HG02852 (cell line): ENCODE results near the gene MAJIN.

Experiments used
- ATAC-seq: cut with Tn5 transposase; IDR thresholded peaks from one replicate; pipeline ENCODE4 v1.9.1; 2021; ENCODE audit warnings: mild to moderate bottlenecking, moderate library complexity; ENCODE audit not compliant: unreplicated experiment

The MAJIN gene

GRCh38 chr11:64933213-64933934 lies 38.5 kb downstream of the MAJIN start:
- no peak for ATAC-seq

GRCh38 chr11:64932324-64932723 lies 39.6 kb downstream of the MAJIN start:
- ATAC-seq, result no peak

GRCh38 chr11:64931290-64931689 lies 40.6 kb downstream of the MAJIN start:
- no peak for ATAC-seq

- no peak for ATAC-seq
These were observed 41.6 kb downstream of the MAJIN start for GRCh38 chr11:64930340-64930739.

- ATAC-seq, result no peak
These were observed 42.3 kb downstream of the MAJIN start for GRCh38 chr11:64929625-64930024.

- no peak for ATAC-seq
These were observed 43.0 kb downstream of the MAJIN start for GRCh38 chr11:64928957-64929356.

GRCh38 chr11:64926689-64927088 lies 45.2 kb downstream of the MAJIN start:
- ATAC-seq, result no peak

- ATAC-seq, result no peak
These were observed 46.1 kb downstream of the MAJIN start for GRCh38 chr11:64925536-64926436.

GRCh38 chr11:64924910-64925284 lies 47.0 kb downstream of the MAJIN start:
- ATAC-seq, result no peak

GRCh38 chr11:64923944-64924909 lies 47.7 kb downstream of the MAJIN start, which contains the start of gene PPP2R5B:
TSS of gene PPP2R5B (plus strand) at chr11:64924689. CDS start at chr11:64925735, 1,046 bp downstream.
- peak; percentile 81 for ATAC-seq

- ATAC-seq, result no peak
These were observed 48.7 kb downstream of the MAJIN start for GRCh38 chr11:64923151-64923661.

GRCh38 chr11:64921384-64921783 lies 50.5 kb downstream of the MAJIN start:
- ATAC-seq, result no peak

GRCh38 chr11:64920124-64920523 lies 51.8 kb downstream of the MAJIN start:
- no peak for ATAC-seq

GRCh38 chr11:64919627-64920026 lies 52.3 kb downstream of the MAJIN start:
- ATAC-seq, result no peak

- ATAC-seq, result no peak
These were observed 53.9 kb downstream of the MAJIN start for GRCh38 chr11:64918017-64918416.

GRCh38 chr11:64917663-64917995 lies 54.3 kb downstream of the MAJIN start:
- ATAC-seq, result no peak

GRCh38 chr11:64916775-64917662 lies 54.9 kb downstream of the MAJIN start, which contains the start of gene ATG2A:
TSS of gene ATG2A (minus strand) at chr11:64917209. CDS start at chr11:64917135, 74 bp downstream.
- ATAC-seq, result peak; percentile 92

GRCh38 chr11:64916040-64916774 lies 55.7 kb downstream of the MAJIN start:
- peak; percentile 9 for ATAC-seq

GRCh38 chr11:64915376-64915887 lies 56.5 kb downstream of the MAJIN start:
- no peak for ATAC-seq
